COR-L47 (cell line): Measurements from ENCODE around the gene FES.
"Not testable (repeated sequence)": the region's sequence is repeated elsewhere in the genome, so short reads cannot be mapped to it uniquely, and the experiment has no call there.

Source experiments
- DNase-seq: peaks from one replicate; lab custom pipeline; 2025; lab: John Stamatoyannopoulos, UW

The FES gene

DNA sequence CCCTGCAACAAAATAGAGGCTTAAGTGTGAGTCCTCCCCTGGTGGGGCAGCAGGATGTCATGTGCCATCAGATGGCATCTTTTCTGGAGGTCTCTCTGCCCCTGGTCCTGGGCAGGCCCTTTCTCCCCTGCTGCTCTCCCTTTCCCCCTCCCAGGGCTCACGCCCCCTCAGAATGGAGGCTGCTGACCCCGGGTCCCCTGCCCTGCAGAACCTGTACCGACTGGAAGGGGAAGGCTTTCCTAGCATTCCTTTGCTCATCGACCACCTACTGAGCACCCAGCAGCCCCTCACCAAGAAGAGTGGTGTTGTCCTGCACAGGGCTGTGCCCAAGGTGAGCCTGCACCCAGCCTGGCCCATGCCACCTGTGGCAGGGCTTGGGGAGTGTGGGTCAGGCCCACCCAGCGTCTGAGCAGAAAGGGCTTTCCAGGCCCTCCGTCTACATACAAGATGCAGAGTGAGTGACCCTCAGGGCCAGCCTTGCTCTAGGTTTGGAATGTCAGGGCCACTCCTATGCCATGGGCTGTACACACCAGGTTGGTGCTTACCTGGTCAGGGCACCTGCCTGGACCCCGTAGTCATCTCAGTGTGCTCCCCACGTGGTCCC is 7.1 kb downstream of the FES start:
- DNase-seq, result no peak

DNA sequence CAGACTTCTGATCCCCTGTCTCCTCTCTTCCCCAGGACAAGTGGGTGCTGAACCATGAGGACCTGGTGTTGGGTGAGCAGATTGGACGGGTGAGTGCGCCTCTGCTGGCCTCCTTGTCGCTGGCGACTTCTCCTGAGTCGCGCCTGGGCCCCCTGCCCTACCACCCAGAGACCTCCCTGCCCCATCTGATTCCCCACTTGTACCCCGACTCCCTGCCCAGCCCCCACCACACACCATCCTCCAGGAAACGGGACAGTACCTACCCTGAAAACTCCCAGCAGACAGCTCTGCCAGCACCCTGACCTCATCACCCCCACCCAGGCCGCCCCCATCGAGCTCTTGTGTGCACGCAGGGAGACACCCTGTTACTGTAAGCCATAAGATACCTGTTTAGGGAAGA is 7.7 kb downstream of the FES start:
- DNase-seq, result no peak

DNA sequence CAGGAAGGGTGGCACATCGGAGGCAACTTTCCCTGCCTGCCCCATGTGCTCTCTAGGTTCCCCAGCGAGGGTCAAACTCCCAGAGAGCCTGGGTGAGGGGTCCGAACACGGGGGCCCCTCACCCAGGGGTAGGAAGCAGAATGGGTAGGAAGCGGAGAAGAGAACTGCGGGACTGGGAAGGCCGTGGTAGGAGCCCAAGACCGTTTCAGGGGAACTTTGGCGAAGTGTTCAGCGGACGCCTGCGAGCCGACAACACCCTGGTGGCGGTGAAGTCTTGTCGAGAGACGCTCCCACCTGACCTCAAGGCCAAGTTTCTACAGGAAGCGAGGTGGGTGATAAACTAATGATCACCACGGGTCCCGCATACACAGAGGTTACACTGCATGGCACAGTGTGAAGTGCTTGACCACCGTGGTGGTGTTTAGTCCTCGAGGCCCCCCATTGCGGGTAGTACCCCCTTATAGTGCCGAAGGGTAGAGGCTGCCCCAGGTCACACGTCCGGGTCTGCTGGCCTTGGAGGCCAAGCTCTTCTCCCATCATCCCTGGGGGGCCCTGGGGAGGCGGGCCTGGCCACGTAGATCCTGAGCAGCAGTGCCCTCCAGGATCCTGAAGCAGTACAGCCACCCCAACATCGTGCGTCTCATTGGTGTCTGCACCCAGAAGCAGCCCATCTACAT is 8.3 kb downstream of the FES start:
- no peak for DNase-seq

DNA sequence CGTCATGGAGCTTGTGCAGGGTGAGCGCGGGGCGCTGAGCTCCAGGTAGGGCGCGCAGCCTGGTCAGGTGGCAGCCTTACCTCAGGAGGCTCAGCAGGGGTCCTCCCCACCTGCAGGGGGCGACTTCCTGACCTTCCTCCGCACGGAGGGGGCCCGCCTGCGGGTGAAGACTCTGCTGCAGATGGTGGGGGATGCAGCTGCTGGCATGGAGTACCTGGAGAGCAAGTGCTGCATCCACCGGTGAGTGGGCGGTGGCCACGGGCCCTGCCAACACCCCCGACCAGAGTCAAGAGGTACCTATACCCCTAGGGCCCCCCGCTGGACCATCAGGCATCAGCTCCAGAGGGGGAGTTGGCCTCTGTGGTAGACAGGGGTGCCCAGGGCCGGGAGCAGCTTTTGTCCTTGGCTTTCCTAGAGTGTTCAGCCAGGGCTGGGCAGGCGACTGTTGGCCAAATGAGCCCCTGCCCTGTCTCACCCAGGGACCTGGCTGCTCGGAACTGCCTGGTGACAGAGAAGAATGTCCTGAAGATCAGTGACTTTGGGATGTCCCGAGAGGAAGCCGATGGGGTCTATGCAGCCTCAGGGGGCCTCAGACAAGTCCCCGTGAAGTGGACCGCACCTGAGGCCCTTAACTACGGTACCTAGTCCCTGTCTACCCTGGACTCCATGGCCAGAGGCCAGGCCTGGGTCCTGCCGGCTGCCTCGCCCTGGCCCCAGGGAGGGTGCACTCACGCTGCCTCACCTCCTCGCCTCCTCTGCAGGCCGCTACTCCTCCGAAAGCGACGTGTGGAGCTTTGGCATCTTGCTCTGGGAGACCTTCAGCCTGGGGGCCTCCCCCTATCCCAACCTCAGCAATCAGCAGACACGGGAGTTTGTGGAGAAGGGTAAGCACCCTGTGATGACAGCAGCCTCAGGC is 9.1 kb downstream of the FES start:
- no peak for DNase-seq

DNA sequence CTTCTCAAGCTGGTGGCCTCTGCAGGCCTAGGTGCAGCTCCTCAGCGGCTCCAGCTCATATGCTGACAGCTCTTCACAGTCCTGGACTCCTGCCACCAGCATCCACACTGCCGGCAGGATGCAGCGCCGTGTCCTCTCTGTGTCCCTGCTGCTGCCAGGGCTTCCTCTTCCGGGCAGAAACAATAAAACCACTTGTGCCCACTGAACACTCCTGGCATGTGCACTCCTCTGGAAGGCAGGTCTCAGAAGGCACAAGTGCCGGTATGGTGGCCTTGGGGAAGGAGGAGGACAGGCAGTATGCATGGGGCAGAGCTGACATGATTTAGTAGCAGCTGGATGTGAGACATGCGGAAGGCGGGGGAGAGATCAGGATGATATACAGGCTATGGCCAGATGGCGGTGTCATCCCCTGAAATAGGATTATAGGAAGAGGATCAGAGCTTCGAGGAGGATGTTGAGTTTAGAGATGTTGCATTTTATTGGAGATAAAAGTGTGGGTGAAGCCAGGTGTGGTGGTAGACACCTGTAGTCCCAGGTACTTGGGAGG is 11.3 kb downstream of the FES start:
- DNase-seq, result peak; percentile 64

DNA sequence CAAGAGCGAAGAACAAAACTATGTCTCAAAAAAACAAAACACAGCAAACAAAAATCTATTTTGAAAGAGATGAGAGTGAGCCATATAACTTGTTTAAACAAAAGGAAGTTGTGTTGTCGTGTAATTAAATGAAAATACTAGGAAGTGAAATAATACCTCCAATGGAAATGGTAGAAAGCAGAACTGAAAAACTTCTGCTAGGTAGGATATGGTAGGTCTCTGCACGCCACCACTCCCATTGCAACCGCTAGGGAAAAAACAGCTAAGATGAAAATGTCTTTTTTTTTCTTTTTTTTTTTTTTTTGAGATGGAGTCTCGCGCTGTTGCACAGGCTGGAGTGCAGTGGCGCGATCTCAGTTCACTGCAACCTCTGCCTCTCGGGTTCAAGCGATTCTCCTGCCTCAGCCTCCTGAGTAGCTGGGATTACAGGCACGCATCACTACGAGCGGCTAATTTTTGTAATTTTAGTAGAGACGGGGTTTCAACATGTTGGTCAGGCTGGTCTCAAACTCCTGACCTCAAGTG is 12.9 kb downstream of the FES start:
- not testable (repeated sequence) for DNase-seq

DNA sequence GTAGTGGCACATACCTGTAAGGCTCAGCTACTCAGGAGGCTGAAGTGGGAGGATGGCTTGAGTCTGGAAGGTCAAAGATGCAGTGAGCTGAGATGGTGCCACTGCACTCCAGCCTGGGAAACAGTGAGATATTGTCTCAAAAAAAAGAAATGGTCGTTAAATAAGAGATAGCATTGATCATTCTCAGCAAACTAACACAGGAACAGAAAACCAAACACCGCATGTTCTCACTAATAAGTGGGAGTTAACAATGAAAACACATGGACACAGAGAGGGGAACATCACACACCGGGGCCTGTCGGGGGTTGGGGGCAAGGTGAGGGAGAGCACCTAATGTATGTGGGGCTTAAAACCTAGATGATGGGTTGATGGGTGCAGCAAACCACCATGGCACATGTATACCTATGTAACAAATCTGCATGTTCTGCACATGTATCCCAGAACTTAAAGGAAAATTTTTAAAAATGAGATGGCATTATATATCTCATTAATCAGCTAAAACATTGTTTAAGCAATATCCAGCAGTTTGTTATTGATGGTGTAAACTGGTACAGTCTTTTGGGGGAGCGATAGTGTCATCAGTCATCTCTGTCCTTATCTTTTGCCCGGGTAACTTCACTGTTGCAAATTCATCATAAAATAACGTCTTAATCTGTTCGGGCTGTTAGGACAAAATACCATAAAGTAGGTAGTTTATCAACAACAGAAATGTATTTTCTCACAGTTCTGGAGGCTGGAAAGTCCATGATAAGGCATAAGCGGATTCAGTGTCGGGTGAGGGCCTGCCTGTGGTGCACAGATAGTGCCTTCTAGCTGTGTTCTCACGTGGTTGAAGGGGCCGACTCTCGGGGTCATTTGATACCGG is 17.1 kb downstream of the FES start:
- no peak for DNase-seq

DNA sequence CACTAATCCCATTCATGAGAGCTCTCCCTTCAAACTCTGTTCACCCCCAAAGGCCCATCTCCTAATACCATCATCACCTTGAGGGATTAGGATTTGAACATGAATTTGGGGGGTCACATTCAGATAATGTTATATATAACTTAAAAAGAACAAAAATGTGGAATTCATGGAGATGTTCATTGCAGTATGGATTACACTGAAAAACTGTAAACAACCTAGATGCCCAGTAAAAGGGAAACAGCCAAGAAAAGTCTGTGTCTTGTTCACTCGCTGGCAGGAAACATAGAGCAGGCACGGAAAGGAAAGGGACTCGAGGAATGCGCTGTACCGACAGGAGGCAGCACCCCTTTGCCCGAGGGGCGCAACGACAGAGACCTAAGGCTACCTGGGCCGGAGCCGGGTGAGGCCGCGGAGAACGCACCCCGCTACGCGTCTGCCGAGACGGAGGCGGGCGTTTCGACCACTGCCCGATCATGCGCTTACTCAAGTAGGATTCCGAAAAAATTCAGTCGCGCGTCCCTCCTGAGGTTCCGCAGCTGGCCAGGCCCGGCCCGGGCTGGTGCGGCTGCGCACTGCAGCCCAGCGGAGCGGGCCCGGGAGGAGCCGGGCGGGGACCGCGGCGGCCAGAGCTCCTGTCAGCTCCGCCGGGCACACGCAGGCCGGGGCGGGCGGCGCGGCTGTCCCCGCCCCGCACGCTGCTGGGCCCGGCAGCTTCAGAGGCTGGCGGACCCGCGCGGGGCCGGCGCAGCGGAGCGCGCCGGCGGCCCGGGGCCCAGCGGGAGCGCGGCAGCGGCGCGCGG is 17.9 kb downstream of the FES start:
- peak; percentile 64 for DNase-seq

DNA sequence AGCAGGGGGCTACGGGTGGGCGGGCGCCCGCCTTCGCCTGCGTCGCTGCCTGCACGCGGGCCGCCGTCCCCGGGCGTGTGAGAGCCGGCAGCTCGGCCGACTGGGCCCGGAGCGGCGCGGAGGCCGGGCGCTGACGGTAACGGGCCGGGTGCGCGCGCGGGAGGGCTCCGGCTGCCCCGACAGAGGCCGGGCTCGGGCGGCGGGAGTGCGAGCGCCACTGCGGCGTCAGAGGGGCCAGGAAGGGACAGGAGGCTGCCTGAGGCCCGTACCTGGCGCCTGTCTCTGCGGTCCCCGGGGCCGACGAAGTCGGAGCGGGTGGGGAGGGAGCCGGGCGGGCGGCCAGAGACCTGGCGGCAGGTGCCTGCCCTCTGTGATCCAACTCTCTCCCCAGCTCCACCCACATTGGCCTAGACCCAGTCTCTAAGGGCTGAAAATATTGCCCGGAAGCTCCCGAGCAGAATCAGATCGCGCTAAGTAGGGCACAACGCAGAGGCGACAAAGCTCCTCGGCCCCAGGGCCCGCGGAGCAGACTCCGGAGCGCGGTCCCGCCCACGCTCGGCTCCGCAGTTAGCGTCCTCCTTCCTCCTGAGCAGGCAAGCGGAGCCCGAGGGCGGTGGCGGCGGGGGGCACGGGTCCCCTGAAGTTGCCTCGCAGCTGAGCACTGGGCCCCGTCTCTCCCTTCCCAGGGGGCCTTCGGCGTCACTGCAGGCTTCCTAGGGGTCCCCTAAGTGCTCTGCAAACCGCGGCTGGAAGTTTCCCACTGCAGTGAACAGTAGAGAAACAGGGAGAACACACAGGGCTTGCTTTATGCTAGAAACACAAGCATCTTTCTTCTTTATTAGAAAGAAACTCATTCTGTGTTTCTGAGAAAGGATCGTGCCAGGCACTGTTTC is 18.8 kb downstream of the FES start, which contains the start of gene MAN2A2:
MAN2A2 (plus strand) TSS at position 463 of the 893 bp plus-strand sequence. CDS start 906 bp downstream, outside the sequence.
- DNase-seq, result peak; percentile 23

DNA sequence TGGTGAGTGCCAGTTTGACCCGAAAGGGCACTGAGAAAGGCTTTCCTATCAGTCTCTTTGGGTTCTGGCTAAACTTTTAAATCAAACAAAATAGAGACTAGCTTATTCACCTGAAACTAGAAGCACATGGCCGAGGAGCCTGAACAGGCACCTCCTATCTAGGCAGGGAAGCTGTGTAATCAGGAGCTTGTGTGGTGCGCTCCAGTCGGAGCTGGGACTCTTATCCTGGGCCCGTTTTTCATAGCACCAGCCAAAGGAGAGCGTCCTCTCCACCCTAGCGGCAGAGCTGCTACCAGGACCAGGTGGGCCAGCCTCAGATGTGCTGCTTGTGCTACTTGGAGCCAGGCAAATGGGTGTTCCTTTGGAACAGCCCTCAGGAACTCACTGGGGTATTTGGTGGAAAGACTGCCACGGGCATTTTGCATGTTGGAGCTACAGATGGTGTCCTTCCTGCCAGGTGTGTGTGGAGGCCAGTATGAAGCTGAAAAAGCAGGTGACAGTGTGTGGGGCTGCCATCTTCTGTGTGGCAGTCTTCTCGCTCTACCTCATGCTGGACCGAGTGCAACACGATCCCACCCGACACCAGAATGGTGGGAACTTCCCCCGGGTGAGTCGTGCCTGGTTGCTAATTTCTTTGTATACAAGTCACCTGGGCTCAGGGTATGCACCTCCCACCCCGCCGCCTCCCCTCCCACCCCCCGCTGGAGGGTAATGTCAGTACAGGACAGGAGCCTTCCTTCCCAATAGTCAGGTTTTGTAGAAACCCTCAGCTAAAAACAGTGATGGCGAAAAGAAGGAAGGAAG is 19.6 kb downstream of the FES start:
- peak; percentile 6 for DNase-seq

DNA sequence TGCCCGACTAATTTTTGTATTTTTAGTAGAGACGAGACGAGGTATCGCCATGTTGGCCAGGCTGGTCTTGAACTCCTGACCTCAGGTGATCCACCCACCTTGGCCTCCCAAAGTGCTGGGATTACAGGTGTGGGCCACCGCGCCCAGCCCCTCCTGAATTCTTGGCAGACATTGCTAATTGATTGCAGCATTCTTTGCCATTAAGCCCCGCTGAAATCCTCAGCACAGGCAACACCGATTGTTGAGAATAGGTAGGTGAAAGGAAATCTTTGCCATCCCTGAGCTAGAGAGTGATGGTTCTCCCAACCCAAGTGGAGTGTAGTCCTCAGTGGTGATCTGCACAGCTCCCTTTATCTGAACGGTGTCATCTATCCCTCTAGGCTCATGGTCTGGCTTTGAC is 20.4 kb downstream of the FES start:
- DNase-seq, result no peak

DNA sequence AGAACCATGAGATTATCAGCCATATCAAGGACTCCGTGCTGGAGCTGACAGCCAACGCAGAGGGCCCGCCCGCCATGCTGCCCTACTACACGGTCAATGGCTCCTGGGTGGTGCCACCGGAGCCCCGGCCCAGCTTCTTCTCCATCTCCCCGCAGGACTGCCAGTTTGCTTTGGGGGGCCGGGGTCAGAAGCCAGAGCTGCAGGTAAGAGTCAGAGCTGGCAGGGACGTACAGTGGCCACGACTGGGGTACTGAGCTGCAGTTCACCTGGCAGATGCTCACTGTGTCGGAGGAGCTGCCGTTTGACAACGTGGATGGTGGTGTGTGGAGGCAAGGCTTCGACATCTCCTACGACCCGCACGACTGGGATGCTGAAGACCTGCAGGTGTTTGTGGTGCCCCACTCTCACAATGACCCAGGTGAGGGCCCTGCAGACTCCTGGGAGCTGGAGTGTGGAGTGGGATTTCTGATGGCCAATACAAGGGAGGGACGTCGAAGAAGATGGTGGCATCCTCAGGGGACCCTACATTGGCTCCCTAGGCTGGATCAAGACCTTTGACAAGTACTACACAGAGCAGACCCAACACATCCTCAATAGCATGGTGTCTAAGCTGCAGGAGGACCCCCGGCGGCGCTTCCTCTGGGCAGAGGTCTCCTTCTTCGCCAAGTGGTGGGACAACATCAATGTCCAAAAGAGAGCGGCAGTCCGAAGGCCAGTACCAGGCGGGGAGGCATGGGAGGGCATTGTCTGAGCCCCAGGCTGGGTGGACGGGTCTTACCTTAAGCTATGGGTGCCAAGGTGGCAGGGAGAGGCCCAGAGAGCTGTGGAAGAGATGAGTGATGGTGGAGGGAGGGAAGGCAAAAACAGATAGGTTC is 21.2 kb downstream of the FES start:
- no peak for DNase-seq

DNA sequence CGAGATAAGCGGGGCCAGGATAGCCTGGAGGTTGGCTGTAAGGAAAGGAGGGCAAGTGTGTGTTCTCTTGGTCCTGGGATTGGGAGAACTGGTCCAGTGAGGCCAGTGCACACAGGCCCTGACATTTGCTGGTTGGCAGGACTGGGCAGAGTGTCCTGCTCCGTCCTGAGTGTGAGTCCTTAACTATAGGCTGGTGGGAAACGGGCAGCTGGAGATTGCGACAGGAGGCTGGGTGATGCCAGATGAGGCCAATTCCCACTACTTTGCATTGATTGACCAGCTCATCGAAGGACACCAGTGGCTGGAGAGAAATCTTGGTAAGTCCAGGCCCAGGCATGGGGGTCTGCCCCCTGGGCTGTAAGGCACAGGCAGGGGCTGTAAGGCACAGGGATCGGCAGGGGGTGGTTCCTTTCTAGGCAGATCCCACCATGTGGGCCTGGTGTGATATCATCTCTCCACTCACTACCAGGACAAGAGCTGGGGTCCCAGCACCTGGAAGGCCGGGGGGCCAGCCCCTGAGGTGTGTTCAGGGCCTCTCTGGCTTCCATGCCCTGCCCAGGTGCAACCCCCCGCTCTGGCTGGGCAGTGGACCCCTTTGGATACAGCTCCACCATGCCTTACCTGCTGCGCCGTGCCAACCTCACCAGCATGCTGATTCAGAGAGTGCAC is 22.0 kb downstream of the FES start:
- no peak for DNase-seq

DNA sequence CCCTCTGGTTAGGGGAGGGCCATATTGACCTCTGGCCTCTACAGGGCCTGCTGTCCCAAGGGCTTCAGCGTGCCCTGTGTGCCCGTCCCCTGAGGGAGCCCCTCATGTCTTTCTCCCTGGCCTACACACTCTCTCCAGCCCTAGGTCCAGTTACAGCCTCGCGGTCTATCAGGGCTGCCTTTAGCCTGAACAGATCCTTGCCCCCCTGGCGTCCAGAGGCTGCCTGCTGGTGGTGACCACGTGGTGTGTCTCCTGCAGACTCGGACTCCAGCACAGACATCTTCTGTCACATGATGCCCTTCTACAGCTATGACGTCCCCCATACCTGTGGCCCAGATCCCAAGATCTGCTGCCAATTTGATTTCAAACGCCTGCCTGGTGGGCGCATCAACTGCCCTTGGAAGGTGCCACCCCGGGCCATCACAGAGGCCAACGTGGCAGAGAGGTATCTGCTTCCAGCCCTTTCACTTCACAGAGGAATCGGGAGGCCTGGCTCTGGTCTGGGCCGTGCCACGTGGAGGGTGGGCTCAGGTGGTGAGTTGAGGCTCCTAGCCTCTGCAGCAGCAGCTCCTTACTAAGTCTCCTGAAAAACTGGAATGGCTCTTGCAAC is 22.9 kb downstream of the FES start:
- DNase-seq, result no peak

DNA sequence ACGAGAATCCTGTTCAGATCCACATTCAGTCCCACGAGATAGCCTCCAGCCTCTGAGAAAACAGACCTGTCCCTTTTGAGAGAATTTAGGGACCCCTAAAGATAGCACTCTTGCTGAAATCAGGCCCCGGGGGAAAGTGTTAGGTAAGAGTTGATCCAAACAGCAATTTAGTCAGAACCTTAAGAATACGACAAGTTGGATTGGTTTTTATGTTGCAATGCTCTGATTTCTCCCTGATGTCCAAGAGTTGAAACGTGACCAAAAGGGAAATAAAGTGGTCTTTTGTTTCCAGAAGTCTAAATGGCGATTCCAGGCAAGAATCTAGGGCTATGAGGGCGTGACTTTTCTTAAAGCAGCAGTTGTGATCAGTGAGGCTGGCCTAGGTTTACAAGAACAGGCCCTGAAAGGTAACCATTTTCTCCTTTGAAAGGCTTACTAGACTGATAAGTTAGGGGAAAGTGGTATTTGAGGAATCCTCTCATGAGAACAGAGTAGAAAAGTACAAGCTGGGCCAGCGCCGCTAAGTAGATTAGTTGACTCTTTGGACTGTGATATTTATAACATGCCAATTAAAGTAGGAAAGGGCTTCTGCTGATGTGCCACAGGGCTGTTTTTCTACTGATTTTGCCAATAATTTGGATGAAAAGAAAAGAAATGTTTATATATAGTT is 23.7 kb downstream of the FES start:
- DNase-seq, result no peak

DNA sequence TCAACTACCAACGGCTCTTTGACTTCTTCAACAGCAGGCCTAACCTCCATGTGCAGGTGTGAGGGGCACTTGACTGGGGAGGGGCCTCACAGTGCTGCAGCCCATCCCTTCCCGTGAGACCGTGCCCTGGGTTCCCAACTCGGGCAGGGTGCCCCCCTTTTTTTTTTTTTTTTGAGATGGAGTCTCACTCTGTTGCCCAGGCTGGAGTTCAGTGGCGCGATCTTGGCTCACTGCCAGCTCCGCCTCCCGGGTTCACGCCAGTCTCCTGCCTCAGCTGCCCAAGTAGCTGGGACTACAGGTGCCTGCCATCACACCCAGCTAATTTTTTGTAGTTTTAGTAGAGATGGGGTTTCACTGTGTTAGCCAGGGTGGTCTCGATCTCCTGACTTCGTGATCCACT is 25.1 kb downstream of the FES start:
- DNase-seq, result not testable (repeated sequence)
